H1 (cell line): Measurements from ENCODE around the gene NTPCR. TPM values are rescaled to one million over a fixed set of nuclear protein-coding genes. Genes with fewer than 3 reads are reported as not detected.
A peak's percentile ranks its signal among the peaks of the same experiment; 100 is the strongest.

ENCODE experiments used
- CTCF ChIA-PET: fragments of 300-600 bp; sonication (Branson Sonifier 250); formaldehyde crosslinking; loops from one replicate; lab custom pipeline; 2021; ENCODE audit not compliant: partially characterized antibody; lab: Charles Lee
- POLR2A ChIA-PET: fragments of 300-600 bp; sonication (Branson Sonifier 250); formaldehyde crosslinking; loops from one replicate; lab custom pipeline; 2021; ENCODE audit warnings: inconsistent platforms; ENCODE audit not compliant: partially characterized antibody; lab: Charles Lee
- DNase-seq, 2 experiments: peaks; one replicate each; pipeline versions ENCODE4 v3.0.0 to v3.0.0-alpha.2; 2010 to 2022; ENCODE audit warnings: low spot score in 2 of 2, low read depth in 1 of 2, mixed read lengths in 1 of 2
- FAIRE-seq: peaks from 2 replicates; lab custom pipeline; 2011; peaks lifted over from hg19 to GRCh38; lab: Jason Lieb, UNC
- H2AFZ ChIP-seq: 2 replicates; pipeline ENCODE4 v1.8.1; 2012; ENCODE audit warnings: low read length, inconsistent platforms
- H2AK5ac ChIP-seq: 2 replicates; pipeline ENCODE4 v1.6.1; 2013; ENCODE audit warnings: low read depth, low read length
- H2BK120ac ChIP-seq: replicated peaks from 2 replicates; pipeline ENCODE3; 2013; ENCODE audit warnings: low read depth, low read length, inconsistent platforms
- H2BK12ac ChIP-seq: 2 replicates; pipeline ENCODE4 v1.6.1; 2013; ENCODE audit warnings: low read depth, low read length
- H2BK15ac ChIP-seq: 2 replicates; pipeline ENCODE4 v1.6.1; 2013; ENCODE audit warnings: low read length
- H2BK20ac ChIP-seq: 2 replicates; pipeline ENCODE4 v1.6.1; 2013; ENCODE audit warnings: low read length
- H2BK5ac ChIP-seq: 2 replicates; pipeline ENCODE4 v1.6.1; 2013; ENCODE audit warnings: low read depth, low read length
- H3K14ac ChIP-seq: 2 replicates; pipeline ENCODE4 v1.6.1; 2013; ENCODE audit warnings: inconsistent platforms; ENCODE audit not compliant: insufficient read length
- H3K18ac ChIP-seq: 2 replicates; pipeline ENCODE4 v1.6.1; 2013; ENCODE audit warnings: low read length; ENCODE audit errors: extremely low read depth
- H3K23ac ChIP-seq: 2 replicates; pipeline ENCODE4 v1.6.1; 2013; ENCODE audit warnings: inconsistent platforms; ENCODE audit not compliant: insufficient read length
- H3K23me2 ChIP-seq: 2 replicates; pipeline ENCODE4 v1.6.1; 2013; ENCODE audit warnings: low read depth, low read length
- H3K27ac ChIP-seq: 2 replicates; pipeline ENCODE4 v1.6.1; 2011; ENCODE audit warnings: low read depth, low read length, inconsistent platforms
- H3K27me3 ChIP-seq, 4 experiments: replicated peaks in 1 of 4; 1 replicate in 1 of 4; 2 replicates in 3 of 4; pipeline versions ENCODE4 v1.6.1 to v1.8.1; 2011 to 2013; ENCODE audit warnings: low read length in 3 of 4, mild to moderate bottlenecking in 3 of 4, inconsistent platforms in 2 of 4, mixed read lengths in 2 of 4, moderate library complexity in 1 of 4; ENCODE audit not compliant: control insufficient read depth in 3 of 4, insufficient read depth in 3 of 4; ENCODE audit errors: extremely low read depth in 1 of 4
- H3K36me3 ChIP-seq, 4 experiments: 2 replicates each; pipeline versions ENCODE4 v1.6.1 to v1.8.1; 2011 to 2013; ENCODE audit warnings: mild to moderate bottlenecking in 4 of 4, low read length in 3 of 4, moderate library complexity in 2 of 4, control low read depth in 1 of 4, inconsistent platforms in 1 of 4; ENCODE audit not compliant: insufficient read depth in 4 of 4, control insufficient read depth in 2 of 4
- H3K4ac ChIP-seq: replicated peaks from 2 replicates; pipeline ENCODE3; 2013; ENCODE audit warnings: low read length, low read depth, mixed read lengths, inconsistent platforms; ENCODE audit not compliant: insufficient read length
- H3K4me1 ChIP-seq, 4 experiments: replicated peaks in 1 of 4; 1 replicate in 1 of 4; 2 replicates in 3 of 4; pipeline versions ENCODE4 v1.6.1 to v1.8.1; 2011 to 2013; ENCODE audit warnings: low read length in 3 of 4, inconsistent platforms in 2 of 4, mixed read lengths in 1 of 4; ENCODE audit not compliant: insufficient read depth in 4 of 4, control insufficient read depth in 3 of 4
- H3K4me2 ChIP-seq, 2 experiments: 2 replicates each; pipeline versions ENCODE4 v1.6.1 to v1.8.1; 2011 to 2013; ENCODE audit warnings: low read depth in 2 of 2, low read length in 2 of 2, control low read depth in 1 of 2, inconsistent platforms in 1 of 2, mild to moderate bottlenecking in 1 of 2; ENCODE audit not compliant: insufficient read depth in 1 of 2
- H3K4me3 ChIP-seq, 4 experiments: fragments of 200-600, 300-600 bp in 1 of 4; sonication (generic), shearing (Covaris generic), sonication (Bioruptor Twin) in 1 of 4; 2 replicates each; pipeline versions ENCODE4 v1.5.1 to v1.8.1; 2011 to 2016; ENCODE audit warnings: low read length in 4 of 4, low read depth in 3 of 4, control low read depth in 2 of 4, inconsistent platforms in 2 of 4, mild to moderate bottlenecking in 2 of 4, mixed read lengths in 1 of 4, moderate library complexity in 1 of 4; ENCODE audit not compliant: insufficient read depth in 2 of 4; ENCODE audit errors: extremely low read depth in 1 of 4
- H3K56ac ChIP-seq: replicated peaks from 2 replicates; pipeline ENCODE3; 2013; ENCODE audit warnings: low read depth, mild to moderate bottlenecking, mixed read lengths, low read length, inconsistent platforms; ENCODE audit not compliant: insufficient read length
- H3K79me1 ChIP-seq: 2 replicates; pipeline ENCODE4 v1.6.1; 2013; ENCODE audit warnings: low read depth, low read length, control low read depth
- H3K79me2 ChIP-seq, 2 experiments: 2 replicates each; pipeline versions ENCODE4 v1.6.1 to v1.8.1; 2012 to 2013; ENCODE audit warnings: low read length in 2 of 2, mild to moderate bottlenecking in 2 of 2, inconsistent platforms in 1 of 2; ENCODE audit not compliant: insufficient read depth in 2 of 2, control insufficient read depth in 1 of 2
- H3K9ac ChIP-seq, 4 experiments: replicated peaks in 1 of 4; 1 replicate in 1 of 4; 2 replicates in 3 of 4; pipeline versions ENCODE4 v1.6.1 to v1.8.1; 2011 to 2013; ENCODE audit warnings: low read depth in 3 of 4, low read length in 3 of 4, control low read depth in 2 of 4, mild to moderate bottlenecking in 2 of 4, moderate library complexity in 2 of 4, inconsistent platforms in 1 of 4; ENCODE audit errors: extremely low read depth in 1 of 4
- H3K9me3 ChIP-seq, 2 experiments: 2 replicates each; pipeline versions ENCODE4 v1.6.1 to v1.8.1; 2012 to 2013; ENCODE audit warnings: mild to moderate bottlenecking in 2 of 2, moderate library complexity in 2 of 2, control low read depth in 1 of 2, inconsistent platforms in 1 of 2, low read depth in 1 of 2, low read length in 1 of 2, mixed read lengths in 1 of 2; ENCODE audit not compliant: insufficient read depth in 2 of 2
- H4K20me1 ChIP-seq, 2 experiments: replicated peaks in 1 of 2; 2 replicates each; pipeline versions ENCODE3 to v1.8.1; 2011 to 2013; ENCODE audit warnings: inconsistent platforms in 2 of 2, low read length in 2 of 2, mild to moderate bottlenecking in 1 of 2; ENCODE audit not compliant: insufficient read depth in 2 of 2, control insufficient read depth in 1 of 2
- H4K5ac ChIP-seq: 2 replicates; pipeline ENCODE4 v1.6.1; 2013; ENCODE audit warnings: low read length, low read depth, mixed read lengths, inconsistent platforms; ENCODE audit not compliant: insufficient read length
- H4K8ac ChIP-seq: 2 replicates; pipeline ENCODE4 v1.8.0; 2013; ENCODE audit warnings: mild to moderate bottlenecking, moderate library complexity, low read length, inconsistent platforms; ENCODE audit not compliant: insufficient read depth; ENCODE audit errors: extremely low read depth
- H4K91ac ChIP-seq: replicated peaks from 2 replicates; pipeline ENCODE3; 2013; ENCODE audit warnings: low read length, mixed read lengths, inconsistent platforms; ENCODE audit not compliant: insufficient read length
- HDAC2 ChIP-seq, 2 experiments: fragments of 300-600 bp in 1 of 2; sonication (generic) in 1 of 2; IDR thresholded peaks; 2 replicates each; pipeline ENCODE4 v1.6.1; 2011 to 2012; ENCODE audit warnings: low read depth in 2 of 2, low read length in 2 of 2, mild to moderate bottlenecking in 2 of 2, moderate library complexity in 2 of 2, borderline replicate concordance in 1 of 2, inconsistent platforms in 1 of 2
- RAD21 ChIP-seq, 2 experiments: IDR thresholded peaks in 1 of 2; conservative IDR thresholded peaks in 1 of 2; 2 replicates each; pipeline ENCODE4 v1.6.1; 2011; ENCODE audit warnings: low read depth in 2 of 2, low read length in 2 of 2, improper control_type of control experiment in 1 of 2, inconsistent platforms in 1 of 2, mild to moderate bottlenecking in 1 of 2, moderate library complexity in 1 of 2
- TAF1 ChIP-seq: IDR thresholded peaks from 2 replicates; pipeline ENCODE4 v1.6.1; 2011; ENCODE audit warnings: mild to moderate bottlenecking, low read depth, low read length
- WGBS, 2 experiments: shearing (Covaris generic) in 1 of 2; methylation state at CpG; one replicate each; pipeline versions ENCODE4 v1.1.6 to v1.1.7; 2013 to 2015; ENCODE audit warnings: low lambda C conversion rate in 2 of 2, mixed read lengths in 2 of 2, inconsistent platforms in 1 of 2, low coverage in 1 of 2, missing lambda C conversion rate in 1 of 2; ENCODE audit not compliant: insufficient replicate concordance in 2 of 2, insufficient coverage in 1 of 2, insufficient read length in 1 of 2; ENCODE audit errors: extremely low coverage in 1 of 2, missing lambda C conversion rate in 1 of 2; 5-methylcytosine and 5-hydroxymethylcytosine counted together
- polyA plus RNA-seq, 7 experiments: library from polyadenylated mRNA; depleted of rRNA in 3 of 7; stranded (reverse) in 5 of 7; unstranded in 2 of 7; fragments of >200 nt in 5 of 7; fragments of 200-250 nt in 2 of 7; gene quantifications; 1 replicate in 5 of 7; 2 replicates in 1 of 7; 4 replicates in 1 of 7; pipeline versions ENCODE4 v1.2.1 to v1.2.3, GENCODE V29; 2011 to 2013; ENCODE audit warnings: missing spikeins in 2 of 7, mixed read lengths in 2 of 7
- total RNA-seq: library from RNA; stranded (reverse); fragmentation: NEBNext Ultra II Directional; extraction: Animal tissue kit (Norgen Biotek cat#: 25700); gene quantifications from 2 replicates; pipeline ENCODE4 v1.2.1, GENCODE V29; 2021
- TF ChIP-seq, protein P1 (sequence below), 3 experiments: IDR thresholded peaks; 1 replicate in 2 of 3; 2 replicates in 1 of 3; pipeline versions ENCODE4 v1.5.1 to v1.6.1; 2011; ENCODE audit warnings: low read length in 3 of 3, mild to moderate bottlenecking in 3 of 3, inconsistent platforms in 2 of 3, low read depth in 1 of 3, moderate library complexity in 1 of 3; ENCODE audit not compliant: insufficient read depth in 1 of 3; ENCODE audit errors: control extremely low read depth in 1 of 3

NTPCR gene
- total and polyA plus RNA-seq, 2 of the 8 experiments (the other 6 are each of a cell fraction or from before 2014, with no cell fraction given): 22.6 to 73.1 TPM

GRCh38 chr1:232998138-232998537, 47.7 kb downstream of the NTPCR start:
- Histone ChIP-seq H3K27ac (no peak overlapping the region), H3K56ac (no peak overlapping the region), H3K14ac (no peak overlapping the region), H2BK15ac (no peak overlapping the region), H3K9me3 (peaks cover 14 to 19% of the 10 kb centered on the region in 2 experiments), H4K8ac (no peak overlapping the region), H3K36me3 (peaks cover 7 to 69% (median 34%) of the 10 kb centered on the region in 4 experiments), H3K4ac (no peak overlapping the region), H3K23me2 (no peaks in the 10 kb centered on the region), H3K18ac (no peak overlapping the region), H4K20me1 (no peaks in the 10 kb centered on the region), H3K4me3 (no peak overlapping the region), H3K4me2 (no peak overlapping the region), H2AFZ (no peak overlapping the region), H2BK12ac (no peak overlapping the region), H3K23ac (no peak overlapping the region), H4K5ac (no peak overlapping the region), H3K4me1 (no peaks in the 10 kb centered on the region), H2BK120ac (no peak overlapping the region), H3K27me3 (no peaks in the 10 kb centered on the region), H2AK5ac (no peak overlapping the region), H3K79me2 (no peaks in the 10 kb centered on the region), H4K91ac (no peak overlapping the region), H3K9ac (no peak overlapping the region), H2BK5ac (no peak overlapping the region), H2BK20ac (no peak overlapping the region), H3K79me1 (no peaks in the 10 kb centered on the region; the same call in 1 of the 2 replicates)
- ChIA-PET POLR2A (no interaction called here), CTCF (no interaction called here)
- FAIRE-seq (no peak), DNase-seq (no peak)
- peak; percentile 2 to 11; a peak in 1 of 4 replicates for TF ChIP-seq RAD21 (IDR thresholded peaks at IDR 0.05 in 1 of 2, conservative IDR thresholded peaks at IDR 0.05 in 1 of 2; ENCODE audit: low read depth in 2 of 2, low read length in 2 of 2)
- no peak for TF ChIP-seq TAF1
- no peak for TF ChIP-seq HDAC2 (IDR thresholded peaks at IDR 0.05; ENCODE audit: borderline replicate concordance in 1 of 2, low read depth in 2 of 2, low read length in 2 of 2)
- TF ChIP-seq, protein P1, sequence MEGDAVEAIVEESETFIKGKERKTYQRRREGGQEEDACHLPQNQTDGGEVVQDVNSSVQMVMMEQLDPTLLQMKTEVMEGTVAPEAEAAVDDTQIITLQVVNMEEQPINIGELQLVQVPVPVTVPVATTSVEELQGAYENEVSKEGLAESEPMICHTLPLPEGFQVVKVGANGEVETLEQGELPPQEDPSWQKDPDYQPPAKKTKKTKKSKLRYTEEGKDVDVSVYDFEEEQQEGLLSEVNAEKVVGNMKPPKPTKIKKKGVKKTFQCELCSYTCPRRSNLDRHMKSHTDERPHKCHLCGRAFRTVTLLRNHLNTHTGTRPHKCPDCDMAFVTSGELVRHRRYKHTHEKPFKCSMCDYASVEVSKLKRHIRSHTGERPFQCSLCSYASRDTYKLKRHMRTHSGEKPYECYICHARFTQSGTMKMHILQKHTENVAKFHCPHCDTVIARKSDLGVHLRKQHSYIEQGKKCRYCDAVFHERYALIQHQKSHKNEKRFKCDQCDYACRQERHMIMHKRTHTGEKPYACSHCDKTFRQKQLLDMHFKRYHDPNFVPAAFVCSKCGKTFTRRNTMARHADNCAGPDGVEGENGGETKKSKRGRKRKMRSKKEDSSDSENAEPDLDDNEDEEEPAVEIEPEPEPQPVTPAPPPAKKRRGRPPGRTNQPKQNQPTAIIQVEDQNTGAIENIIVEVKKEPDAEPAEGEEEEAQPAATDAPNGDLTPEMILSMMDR (IDR thresholded peaks at IDR 0.05; ENCODE audit: control extremely low read depth in 1 of 3, insufficient read depth in 1 of 3, low read depth in 1 of 3, low read length in 3 of 3): peak in 2 of 3 experiments; percentile 20 to 26; a peak in 2 of 4 replicates
- 95% methylated on average over 15 of the region's 15 CpGs; no CpG with 5 or more reads in 1 of the 2 experiments for WGBS, 2 experiments
